SK-N-MC (cell line): ENCODE results near the gene RGN.

Experiments
- EZH2 ChIP-seq: fragments of 200-600 bp; sonication (generic); IDR thresholded peaks from one replicate; pipeline ENCODE4 v1.6.1; 2017; ENCODE audit warnings: antibody characterized with exemption
- FOXP2 ChIP-seq: optimal IDR thresholded peaks from 2 replicates; pipeline ENCODE3; 2011; ENCODE audit warnings: mild to moderate bottlenecking, moderate library complexity; ENCODE audit not compliant: insufficient read depth; ENCODE audit errors: extremely low read length, control extremely low read depth
- POLR2AphosphoS5 ChIP-seq: IDR thresholded peaks from 2 replicates; pipeline ENCODE4 v1.6.1; 2012; ENCODE audit warnings: mild to moderate bottlenecking, low read depth, low read length, borderline replicate concordance

DNA sequence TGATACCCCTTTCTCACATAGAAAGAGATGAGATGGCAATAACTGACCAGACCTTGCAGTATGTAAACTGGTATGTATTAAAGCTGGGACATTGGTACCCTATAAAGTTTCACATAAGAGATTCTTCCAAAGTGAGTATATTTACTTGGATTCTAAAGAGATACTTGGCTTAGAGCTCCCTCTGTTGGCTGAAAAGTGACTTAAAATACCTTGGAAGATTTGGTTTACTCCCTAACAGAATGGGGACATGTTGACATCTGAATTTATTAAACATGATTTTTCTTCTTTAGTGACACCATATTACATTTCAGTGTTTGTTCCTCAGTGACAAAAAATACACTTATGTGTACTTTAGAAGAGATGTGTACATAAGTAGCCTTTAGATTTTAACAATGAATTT lies 47.9 kb upstream of the RGN start:
- TF ChIP-seq POLR2AphosphoS5: no peak
- TF ChIP-seq EZH2: no peak
- no peak for TF ChIP-seq FOXP2
